GM18868 (cell line): ENCODE results near the gene MASP1.
A peak's percentile ranks its signal among the peaks of the same experiment; 100 is the strongest.

Experiments used
- ATAC-seq: cut with Tn5 transposase; IDR thresholded peaks from one replicate; pipeline ENCODE4 v1.9.1; 2021; ENCODE audit warnings: mild to moderate bottlenecking, moderate library complexity; ENCODE audit not compliant: unreplicated experiment

MASP1 gene

GRCh38 chr3:187291512-187292132 is at the start of gene MASP1:
Gene MASP1, minus strand, starts transcription at chr3:187291737. Its CDS starts 105 bp downstream, at chr3:187291632.
- ATAC-seq: no peak

GRCh38 chr3:187340578-187340977 is 49.0 kb upstream of the MASP1 start:
- no peak for ATAC-seq

DNA sequence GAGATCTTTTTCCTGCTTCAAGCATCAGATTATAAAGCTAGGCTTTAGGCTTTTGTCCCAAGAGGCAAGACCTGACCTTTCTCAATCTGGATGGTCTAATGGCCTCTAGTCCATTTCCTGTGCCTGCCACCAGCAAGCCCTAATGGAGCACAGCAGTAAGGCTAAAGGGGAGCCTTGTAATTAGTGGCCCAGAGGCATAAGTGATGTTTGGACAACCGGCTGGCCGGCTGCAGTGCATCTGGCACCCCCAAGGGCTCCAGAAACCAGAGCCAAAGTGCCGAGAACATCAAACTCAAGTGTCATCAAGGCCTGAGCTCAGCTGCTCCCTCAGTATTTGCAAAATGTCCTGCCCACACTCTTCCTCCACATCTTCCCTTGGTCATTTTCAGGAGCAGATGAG is 44.8 kb upstream of the MASP1 start:
- ATAC-seq: no peak

DNA sequence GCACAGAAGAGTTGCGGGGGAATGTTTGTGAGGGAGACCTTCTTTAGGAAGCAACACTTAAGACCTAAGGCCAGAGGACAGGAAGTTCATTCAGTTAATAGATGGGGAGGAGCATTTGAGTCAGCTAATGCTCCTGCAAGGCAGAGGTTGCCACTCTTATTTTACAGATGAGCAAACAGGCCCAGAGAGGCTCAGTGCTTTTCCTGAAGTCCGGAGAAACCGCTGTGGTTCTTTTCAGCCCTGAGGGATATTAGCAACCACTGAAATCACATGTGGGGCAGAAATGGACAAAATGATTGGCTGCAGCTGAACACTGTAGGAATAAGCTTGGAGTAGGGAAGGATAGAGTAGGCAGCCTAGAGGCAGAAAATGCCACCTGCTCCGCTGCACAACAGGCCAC is 43.4 kb upstream of the MASP1 start:
- ATAC-seq: no peak

- ATAC-seq: no peak
Measured at GRCh38 chr3:187328691-187329090, 37.2 kb upstream of the MASP1 start.

DNA sequence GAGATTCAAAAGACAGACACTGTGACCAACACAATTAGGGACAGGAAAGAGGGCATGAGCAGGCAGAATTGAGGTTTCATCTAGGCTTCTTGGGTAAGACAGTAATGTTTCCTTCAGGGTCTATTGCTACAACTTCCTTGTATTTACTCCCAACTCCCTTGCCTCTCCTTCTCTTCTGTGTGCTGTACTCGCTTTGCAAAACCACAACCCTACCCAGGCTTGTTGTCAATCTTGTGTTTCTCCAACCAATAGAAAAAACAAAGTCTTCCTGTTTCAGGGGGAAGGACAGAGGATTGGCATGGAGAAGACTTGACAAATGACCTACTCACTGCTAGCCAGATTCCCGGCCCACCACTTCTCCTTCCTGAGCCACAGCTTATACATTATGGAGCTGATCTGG is 36.3 kb upstream of the MASP1 start:
- ATAC-seq: no peak

DNA sequence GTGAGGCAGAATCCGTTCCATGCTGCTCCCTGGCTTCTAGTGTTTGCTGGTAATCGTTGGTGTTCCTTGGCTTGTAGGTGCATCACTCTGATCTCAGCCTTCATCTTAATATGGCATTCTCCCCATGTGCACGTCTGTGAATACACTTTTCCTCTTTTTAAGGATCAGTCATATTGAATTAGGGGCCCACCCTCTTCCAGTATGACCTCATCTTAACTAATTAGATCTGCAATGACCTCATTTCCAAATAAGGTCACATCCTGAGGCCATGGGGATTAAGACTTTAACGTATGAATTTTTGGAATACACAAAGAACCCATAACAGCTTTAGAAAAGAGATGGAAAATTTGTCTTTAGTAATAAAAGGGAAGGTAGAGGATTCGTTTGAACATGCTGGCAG is 34.1 kb upstream of the MASP1 start:
- no peak for ATAC-seq

DNA sequence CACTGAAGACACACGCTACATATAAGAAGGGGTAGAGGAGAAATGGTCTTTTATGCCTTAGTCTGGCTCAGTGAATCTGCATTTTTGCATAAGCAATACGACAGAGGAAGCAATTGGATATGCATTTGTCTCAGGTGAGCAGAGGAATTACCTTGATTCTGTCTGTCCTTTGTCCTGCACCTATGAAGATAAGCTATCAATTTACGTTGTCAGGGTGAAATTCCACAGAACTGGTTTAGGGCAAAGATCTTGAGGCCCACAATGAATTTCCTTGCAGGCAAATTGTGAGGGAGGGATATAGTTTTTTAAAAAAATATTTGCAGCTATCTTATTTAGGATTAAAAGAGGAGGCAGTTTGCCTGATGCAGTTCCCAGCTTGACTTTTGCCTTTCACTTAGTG is 31.6 kb upstream of the MASP1 start:
- ATAC-seq: no peak

GRCh38 chr3:187322291-187322690 is 30.8 kb upstream of the MASP1 start:
- no peak for ATAC-seq

GRCh38 chr3:187321766-187322165 is 30.2 kb upstream of the MASP1 start:
- no peak for ATAC-seq

DNA sequence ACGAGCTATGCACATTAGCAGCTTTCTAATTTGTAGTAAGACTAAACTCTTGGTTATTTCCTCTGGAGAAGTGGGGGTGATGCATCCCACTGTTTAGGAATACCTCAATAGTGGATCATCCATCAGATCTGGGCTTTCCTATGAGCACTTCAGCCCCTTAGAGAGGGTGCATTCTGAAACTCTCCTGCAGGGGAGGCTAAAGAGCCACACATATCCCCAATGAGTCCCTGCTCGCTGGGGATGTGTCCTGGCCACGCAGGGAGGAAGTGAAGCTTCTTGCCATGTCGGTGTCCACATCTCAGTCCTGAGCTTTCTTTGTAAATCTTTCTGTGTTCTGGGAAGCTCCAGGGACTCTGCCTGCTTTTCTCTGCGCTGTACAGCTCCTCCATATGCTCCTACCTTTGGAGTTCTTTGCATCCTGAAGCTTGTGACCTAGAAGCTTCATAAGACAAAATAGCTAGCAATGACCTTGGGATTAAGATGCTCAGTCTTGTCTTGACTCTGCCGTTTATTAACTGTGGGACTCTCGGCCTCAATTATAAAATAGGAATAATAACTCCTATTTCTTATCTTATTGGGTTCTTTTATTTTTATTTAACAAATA is 28.3 kb upstream of the MASP1 start:
- ATAC-seq: peak; percentile 92

GRCh38 chr3:187318819-187319616 is 27.5 kb upstream of the MASP1 start:
- ATAC-seq: peak; percentile 44

GRCh38 chr3:187315872-187316271 is 24.3 kb upstream of the MASP1 start:
- no peak for ATAC-seq

DNA sequence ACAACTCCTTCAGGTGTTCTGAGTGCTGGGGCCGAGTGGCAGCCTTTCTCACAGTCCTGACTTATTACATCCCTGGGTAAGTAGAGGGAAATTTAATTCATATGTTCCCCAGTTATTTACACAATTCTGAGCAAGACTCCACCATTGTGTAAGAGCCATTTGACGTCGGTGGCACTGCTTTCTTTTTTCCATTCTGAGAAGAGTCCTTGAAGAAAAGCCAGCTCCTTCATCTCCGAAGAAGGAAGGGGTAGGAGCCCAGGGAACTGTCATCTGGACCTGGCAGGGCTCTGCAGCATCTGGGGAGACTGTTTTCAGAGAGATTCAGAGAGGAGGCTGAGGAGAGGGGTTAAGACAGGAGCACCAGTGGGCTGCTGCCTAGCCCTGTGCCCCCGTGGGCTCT is 22.6 kb upstream of the MASP1 start:
- ATAC-seq: no peak

DNA sequence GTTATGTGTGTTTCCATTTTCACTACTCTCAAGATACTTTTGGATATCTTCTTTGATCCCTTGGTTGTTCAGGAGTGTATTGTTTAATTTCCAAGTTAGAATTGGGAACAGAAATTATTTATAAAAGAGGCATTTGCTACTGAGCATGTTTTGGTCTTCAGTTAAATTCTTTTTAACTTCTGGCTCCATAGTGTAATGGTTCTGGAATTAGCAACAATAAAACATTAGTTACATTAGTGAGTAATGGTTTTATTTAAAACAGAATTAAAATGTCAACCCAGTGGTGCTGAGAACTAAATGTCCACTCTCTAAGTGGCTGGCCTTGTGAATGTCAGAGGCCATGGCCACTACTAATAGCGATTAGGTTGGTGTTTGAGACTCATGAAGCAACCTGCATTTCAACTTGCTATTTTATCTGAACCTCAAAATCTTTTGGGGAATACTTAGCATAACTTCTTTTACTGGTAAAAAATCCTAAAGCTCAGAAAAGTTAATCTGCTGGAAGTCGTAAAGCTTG is 19.5 kb upstream of the MASP1 start:
- no peak for ATAC-seq

DNA sequence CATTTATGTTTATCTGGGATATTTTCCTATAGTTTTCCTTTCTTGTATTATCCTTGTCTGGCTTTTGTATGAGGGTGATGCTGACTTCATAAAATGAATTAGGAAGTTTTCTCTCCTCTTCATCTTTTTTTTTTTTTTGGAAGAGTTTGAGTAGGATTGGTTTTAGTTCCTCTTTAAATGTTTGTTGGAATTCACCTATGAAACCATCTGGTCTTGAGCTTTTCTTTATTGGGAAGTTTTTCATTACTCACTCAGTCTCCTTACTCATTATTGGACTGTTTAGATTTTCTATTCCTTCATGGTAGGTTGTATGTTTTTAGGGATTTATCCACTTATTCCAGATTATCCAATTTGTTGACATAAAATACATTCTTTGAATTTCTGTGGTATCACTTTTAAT is 18.7 kb upstream of the MASP1 start:
- ATAC-seq: no peak

DNA sequence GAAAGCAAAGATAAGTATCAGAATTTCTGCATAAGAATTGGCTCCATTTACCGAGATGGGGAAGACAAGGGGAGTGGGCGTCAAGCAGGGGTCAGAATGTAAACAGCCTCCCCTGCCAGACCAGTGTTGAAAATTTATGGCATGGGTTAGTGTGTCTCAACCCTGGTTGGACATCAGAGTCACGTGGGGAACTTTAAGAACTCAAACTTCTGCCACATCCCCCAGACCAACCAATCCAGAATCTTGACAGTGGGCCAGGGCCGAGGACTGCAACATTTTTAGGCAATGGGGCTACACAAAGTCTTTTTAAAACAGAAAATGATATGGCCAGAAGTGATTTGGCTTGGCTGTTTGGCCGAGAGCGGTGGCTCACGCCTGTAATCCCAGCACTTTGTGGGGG is 14.3 kb upstream of the MASP1 start:
- ATAC-seq: no peak

DNA sequence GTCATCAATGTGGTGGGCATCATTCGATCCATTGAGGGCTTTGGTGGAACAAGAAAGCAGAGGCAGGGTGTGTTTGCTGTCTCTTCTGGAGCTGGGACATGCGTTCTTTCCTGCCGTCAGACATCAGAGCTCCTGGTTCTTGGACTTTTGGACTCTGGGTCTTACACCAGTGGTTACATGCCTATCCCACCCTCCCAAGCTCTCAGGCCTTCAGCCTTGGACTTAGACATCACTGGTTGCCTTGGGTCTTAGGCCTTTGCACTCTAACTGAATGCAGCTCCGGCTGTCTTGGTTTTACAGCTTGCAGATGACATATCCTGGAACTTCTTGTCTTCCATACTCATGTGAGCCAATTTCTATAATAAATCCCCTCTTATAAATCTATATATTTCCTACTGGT is 8.1 kb upstream of the MASP1 start:
- ATAC-seq: no peak

DNA sequence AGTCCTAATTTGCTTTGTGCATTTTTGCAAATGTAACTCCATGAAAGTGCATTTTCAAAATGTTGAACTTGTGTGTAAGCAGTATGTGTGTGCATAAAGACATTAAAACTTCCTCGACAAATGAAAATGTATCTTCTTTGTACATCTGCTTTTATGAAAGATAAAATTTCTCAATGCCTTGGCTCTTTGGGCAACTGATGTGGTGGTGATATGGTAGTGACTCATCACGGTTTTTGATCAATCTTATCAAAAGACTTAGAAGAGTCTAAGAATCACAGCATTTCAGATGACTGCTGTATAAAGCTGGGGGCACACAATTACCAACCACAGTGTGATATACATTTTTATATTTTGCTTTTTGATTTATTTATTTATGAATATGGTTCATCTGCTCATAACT is 5.4 kb upstream of the MASP1 start:
- no peak for ATAC-seq

DNA sequence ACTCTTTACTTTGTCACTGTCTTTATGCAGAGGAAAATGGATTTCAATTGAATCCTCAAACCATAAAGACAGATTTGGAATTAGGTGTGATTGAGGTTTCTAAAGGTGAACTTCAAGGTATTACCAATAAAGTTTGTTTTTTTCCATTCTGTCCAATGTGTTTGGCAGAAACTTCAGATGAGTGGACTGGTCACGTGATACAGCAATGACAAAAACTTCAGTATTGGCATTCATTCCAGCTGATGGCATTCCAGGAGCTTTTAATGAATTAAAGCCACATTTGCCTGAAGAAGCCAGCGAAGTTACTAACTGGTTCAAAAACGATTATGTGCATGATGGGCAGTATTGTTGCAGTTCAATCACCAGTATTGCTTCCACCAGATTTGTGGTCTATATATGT is 4.5 kb upstream of the MASP1 start:
- no peak for ATAC-seq

DNA sequence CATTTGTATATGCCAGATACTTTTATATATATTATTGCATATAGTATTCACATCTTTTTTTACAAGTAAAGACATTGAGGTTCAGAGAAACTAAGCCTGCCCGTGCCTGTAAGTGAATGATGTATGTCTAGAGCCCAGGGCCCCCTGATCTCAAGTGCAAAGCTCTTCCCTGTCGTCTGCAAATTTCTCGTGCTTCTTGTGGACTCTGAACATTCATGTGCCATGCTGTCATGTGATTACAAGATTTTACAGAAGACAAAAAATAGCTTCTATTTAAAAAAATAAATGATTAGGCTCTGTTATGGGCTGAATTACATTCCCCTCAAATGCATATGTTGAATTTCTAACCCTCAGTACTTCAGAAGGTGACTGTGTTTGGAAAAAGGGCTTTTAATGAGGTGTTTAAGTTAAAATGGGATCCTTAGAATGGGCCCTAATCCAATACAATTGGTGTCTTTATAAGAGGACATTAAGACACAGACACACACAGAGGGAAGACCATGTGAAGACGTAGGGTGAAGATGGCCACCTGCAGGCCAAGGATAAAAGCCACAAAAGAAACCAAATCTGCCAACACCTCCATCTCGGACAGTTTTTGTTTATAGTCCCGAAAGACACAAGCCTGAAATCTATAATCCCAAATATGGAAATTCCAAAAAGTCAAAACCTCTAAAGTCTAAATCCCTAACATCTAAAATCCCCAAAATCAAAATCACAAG is 3.9 kb upstream of the MASP1 start:
- ATAC-seq: no peak
